ENCODE results near the gene VILL.
"Not testable (repeated sequence)": the region's sequence is repeated elsewhere in the genome, so short reads cannot be mapped to it uniquely, and the experiment has no call there.

Gene VILL

GRCh38 chr3:37985637-37986320, 4.8 kb upstream of the VILL start:
- no peak for DNase-seq (ENCODE audit: low spot score)

DNA sequence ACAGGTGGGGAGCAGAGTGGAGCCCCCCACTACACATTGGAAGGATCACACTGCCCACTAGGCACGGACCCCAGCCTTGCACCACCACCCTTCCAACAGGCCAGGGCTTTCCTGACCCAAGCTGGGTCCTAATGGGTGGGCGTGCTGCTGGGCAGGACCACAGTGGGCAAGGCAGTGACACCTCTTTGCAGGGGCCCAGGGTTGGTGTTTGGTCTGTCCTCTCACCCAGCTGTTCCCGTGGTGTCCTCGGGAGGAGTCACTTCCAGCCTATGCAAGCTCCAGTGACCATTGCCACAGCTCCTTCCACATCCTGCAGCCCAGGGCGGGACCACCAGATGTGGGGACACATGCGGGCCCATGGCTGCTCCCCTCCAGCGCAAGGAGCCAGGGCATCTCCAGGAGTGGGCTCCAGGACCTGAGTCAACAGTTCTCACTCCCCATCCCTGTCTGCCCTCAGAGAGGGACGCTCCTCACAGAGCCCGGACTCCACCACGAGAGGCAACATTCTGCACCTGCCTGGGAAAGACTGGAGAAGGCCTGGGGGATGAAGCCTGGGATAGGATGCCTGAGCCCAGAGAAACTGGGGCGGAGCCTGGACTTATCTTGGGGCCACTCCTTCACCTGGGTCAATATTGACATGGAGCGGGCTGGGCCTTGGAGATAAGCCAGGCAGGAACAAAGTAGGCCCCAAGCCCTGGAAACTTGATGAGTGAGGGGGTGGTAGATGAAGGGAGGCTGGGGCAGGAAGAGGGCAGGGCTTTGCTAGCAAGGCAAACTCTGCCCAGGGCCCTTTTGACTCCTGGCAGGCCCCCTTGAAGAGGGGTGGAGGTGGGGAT, 3.9 kb upstream of the VILL start:
- no peak for DNase-seq (ENCODE audit: low spot score)

- no peak for DNase-seq (ENCODE audit: low spot score)
Measured at GRCh38 chr3:37987315-37987697, 3.3 kb upstream of the VILL start.

- no peak for DNase-seq (ENCODE audit: low spot score)
Measured at GRCh38 chr3:37987751-37988179, 2.8 kb upstream of the VILL start.

GRCh38 chr3:37988376-37988775, 2.2 kb upstream of the VILL start:
- DNase-seq (ENCODE audit: low spot score) = not testable (repeated sequence)

GRCh38 chr3:37988931-37989525, 1.6 kb upstream of the VILL start:
- no peak for DNase-seq (ENCODE audit: low spot score)

GRCh38 chr3:37989821-37990480, 635 bp upstream of the VILL start:
- no peak for DNase-seq (ENCODE audit: low spot score)

- DNase-seq (ENCODE audit: low spot score) = no peak
Measured at GRCh38 chr3:37991109-37991508, 523 bp downstream of the VILL start.

- no peak for DNase-seq (ENCODE audit: low spot score)
Measured at GRCh38 chr3:37991823-37992222, 1.2 kb downstream of the VILL start.

DNA sequence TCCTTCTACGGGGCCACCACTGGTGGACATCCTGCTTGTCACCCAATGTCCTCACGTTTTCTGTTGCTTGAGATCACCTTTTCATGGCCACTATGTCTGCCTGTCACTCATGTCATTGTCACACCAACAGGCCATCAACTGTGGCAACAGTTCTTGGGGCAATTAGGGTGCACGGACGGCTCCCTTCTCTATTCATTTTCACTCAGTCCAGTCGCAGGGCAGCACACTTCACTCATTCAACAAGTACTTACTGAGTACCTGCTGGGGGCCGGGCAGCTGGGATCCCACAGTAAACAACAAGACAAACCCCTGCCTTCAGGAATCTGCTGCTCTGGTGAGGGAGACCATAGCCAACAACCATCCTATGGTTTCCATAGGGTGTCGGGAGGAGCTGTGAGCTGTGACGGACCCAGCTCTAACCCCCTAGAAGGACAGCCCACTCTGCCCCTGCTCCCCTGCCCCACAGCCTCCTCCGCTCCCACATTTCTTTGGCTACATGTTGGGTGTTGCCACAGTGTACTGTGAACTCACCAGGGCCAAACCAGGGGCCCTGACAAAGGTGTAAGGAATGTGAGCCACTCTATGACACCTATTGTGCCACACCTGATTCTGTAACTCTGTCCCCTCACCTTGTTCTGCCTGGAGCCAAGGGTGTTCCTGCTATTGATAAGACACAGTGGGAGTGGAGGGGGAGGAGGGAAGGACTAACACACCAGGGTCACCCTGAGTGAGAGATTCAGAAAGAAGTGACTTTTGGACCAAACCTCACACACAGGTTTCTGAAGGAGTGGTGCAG, 1.9 kb downstream of the VILL start:
- DNase-seq (ENCODE audit: low spot score) = no peak

GRCh38 chr3:37993067-37993455, 2.5 kb downstream of the VILL start:
- DNase-seq (ENCODE audit: low spot score) = no peak

- no peak for DNase-seq (ENCODE audit: low spot score)
Measured at GRCh38 chr3:37993460-37993819, 2.9 kb downstream of the VILL start.

DNA sequence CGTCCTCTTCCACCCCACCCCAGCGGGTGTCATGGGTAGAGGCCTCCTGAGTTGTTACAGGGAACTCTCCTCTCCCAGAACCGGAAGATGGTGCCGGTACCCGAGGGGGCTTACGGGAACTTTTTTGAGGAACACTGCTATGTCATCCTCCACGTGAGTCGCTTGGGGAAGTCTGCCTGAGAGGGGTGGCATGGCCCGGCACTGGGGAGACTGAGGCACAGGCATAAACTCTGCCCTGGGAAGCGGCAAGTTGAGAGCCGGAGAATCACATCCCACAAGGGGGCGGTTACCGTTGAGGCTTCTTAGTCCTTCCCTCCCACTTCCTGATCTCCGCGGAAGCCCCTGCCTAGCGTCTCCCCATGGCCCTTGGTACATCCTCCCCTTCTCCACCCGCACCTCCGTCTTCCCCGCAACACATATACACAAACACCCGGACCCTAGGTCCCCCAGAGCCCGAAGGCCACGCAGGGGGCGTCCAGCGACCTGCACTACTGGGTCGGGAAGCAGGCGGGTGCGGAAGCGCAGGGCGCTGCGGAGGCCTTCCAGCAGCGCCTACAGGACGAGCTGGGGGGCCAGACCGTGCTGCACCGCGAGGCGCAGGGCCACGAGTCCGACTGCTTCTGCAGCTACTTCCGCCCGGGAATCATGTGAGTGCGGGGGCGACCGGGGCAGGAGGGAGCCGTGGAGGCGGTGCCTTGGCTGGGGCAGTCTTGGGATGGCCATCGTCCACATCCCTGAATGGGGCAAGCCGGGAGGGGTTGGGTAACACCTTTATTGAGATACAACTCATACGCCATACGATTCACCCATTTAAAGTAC, 3.4 kb downstream of the VILL start:
- peak; percentile 82 for DNase-seq (ENCODE audit: low spot score)

GRCh38 chr3:37994639-37994972, 4.0 kb downstream of the VILL start:
- no peak for DNase-seq (ENCODE audit: low spot score)

GRCh38 chr3:37995652-37996641, 5.4 kb downstream of the VILL start:
- no peak for DNase-seq (ENCODE audit: low spot score)

GRCh38 chr3:37996785-37997301, 6.3 kb downstream of the VILL start:
- peak; percentile 80 for DNase-seq (ENCODE audit: low spot score)

- no peak for DNase-seq (ENCODE audit: low spot score)
Measured at GRCh38 chr3:37997342-37997741, 6.8 kb downstream of the VILL start.

DNA sequence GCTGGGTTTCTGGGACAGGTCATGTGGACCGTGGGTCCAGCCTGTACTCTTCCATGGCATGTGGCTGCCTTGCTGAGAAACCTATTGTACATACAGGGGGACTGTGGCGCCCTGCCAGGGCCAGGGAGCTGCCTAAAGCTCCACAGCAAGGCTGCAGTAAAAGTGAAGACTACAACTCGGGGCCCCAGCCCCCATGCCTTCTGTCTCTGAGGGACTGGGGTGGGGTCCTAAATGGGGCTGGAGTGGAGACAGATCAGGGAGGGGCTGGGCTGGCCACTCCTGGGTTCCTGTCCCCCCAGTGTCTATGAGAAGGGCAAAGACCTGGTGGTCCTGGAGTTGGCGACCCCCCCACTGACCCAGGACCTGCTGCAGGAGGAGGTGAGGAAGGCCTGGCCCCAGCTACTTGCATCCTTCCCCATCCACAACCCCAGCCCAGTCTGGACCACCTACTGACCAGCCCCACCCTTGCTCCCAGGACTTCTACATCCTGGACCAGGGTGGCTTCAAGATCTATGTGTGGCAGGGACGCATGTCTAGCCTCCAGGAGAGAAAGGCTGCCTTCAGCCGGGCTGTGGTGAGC, 7.3 kb downstream of the VILL start:
- no peak for DNase-seq (ENCODE audit: low spot score)

- no peak for DNase-seq (ENCODE audit: low spot score)
Measured at GRCh38 chr3:37999836-38000235, 9.2 kb downstream of the VILL start.

Measured in SK-N-DZ (cell line).